HG02852 (cell line): ENCODE data around the gene VPS4B.
"Not testable (repeated sequence)": the region's sequence is repeated elsewhere in the genome, so short reads cannot be mapped to it uniquely, and the experiment has no call there.

Experiments used
- ATAC-seq: cut with Tn5 transposase; IDR thresholded peaks from one replicate; pipeline ENCODE4 v1.9.1; 2021; ENCODE audit warnings: mild to moderate bottlenecking, moderate library complexity; ENCODE audit not compliant: unreplicated experiment

The VPS4B gene

GRCh38 chr18:63422087-63422863 lies at the start of gene VPS4B:
Gene VPS4B, minus strand, starts transcription at chr18:63422476. Its CDS starts 217 bp downstream, at chr18:63422259.
- ATAC-seq, result peak; percentile 96

- ATAC-seq, result no peak
These were observed 48.5 kb upstream of the VPS4B start for GRCh38 chr18:63470751-63471150.

GRCh38 chr18:63468575-63468974 lies 46.3 kb upstream of the VPS4B start:
- ATAC-seq, result no peak

- ATAC-seq, result no peak
These were observed 45.4 kb upstream of the VPS4B start for GRCh38 chr18:63467699-63468098.

- ATAC-seq, result no peak
These were observed 42.8 kb upstream of the VPS4B start for GRCh38 chr18:63465059-63465458.

GRCh38 chr18:63464434-63464833 lies 42.2 kb upstream of the VPS4B start:
- no peak for ATAC-seq

GRCh38 chr18:63460414-63460813 lies 38.1 kb upstream of the VPS4B start:
- ATAC-seq, result no peak

- ATAC-seq, result no peak
These were observed 35.7 kb upstream of the VPS4B start for GRCh38 chr18:63457977-63458376.

GRCh38 chr18:63454497-63454896 lies 32.2 kb upstream of the VPS4B start:
- no peak for ATAC-seq

- not testable (repeated sequence) for ATAC-seq
These were observed 30.5 kb upstream of the VPS4B start for GRCh38 chr18:63452751-63453150.

- ATAC-seq, result no peak
These were observed 29.8 kb upstream of the VPS4B start for GRCh38 chr18:63451799-63452660.

GRCh38 chr18:63449426-63449825 lies 27.1 kb upstream of the VPS4B start:
- no peak for ATAC-seq

GRCh38 chr18:63447066-63447465 lies 24.8 kb upstream of the VPS4B start:
- ATAC-seq, result no peak

GRCh38 chr18:63446266-63446665 lies 24.0 kb upstream of the VPS4B start:
- ATAC-seq, result no peak

GRCh38 chr18:63445037-63445436 lies 22.8 kb upstream of the VPS4B start:
- ATAC-seq, result no peak

GRCh38 chr18:63444580-63444979 lies 22.3 kb upstream of the VPS4B start:
- ATAC-seq, result no peak

GRCh38 chr18:63443829-63444228 lies 21.6 kb upstream of the VPS4B start:
- ATAC-seq, result no peak

GRCh38 chr18:63440881-63441280 lies 18.6 kb upstream of the VPS4B start:
- peak; percentile 70 for ATAC-seq

- ATAC-seq, result no peak
These were observed 17.9 kb upstream of the VPS4B start for GRCh38 chr18:63440219-63440618.

GRCh38 chr18:63439334-63439733 lies 17.1 kb upstream of the VPS4B start:
- no peak for ATAC-seq

GRCh38 chr18:63438181-63438580 lies 15.9 kb upstream of the VPS4B start:
- no peak for ATAC-seq

- no peak for ATAC-seq
These were observed 11.1 kb upstream of the VPS4B start for GRCh38 chr18:63433334-63433866.
